Activated CD8-positive, alpha-beta memory T cell treated with anti-CD3 and anti-CD28 coated beads for 24 hours (primary cell): ENCODE measurements around the gene ABCA8.

ENCODE experiments used
- DNase-seq: peaks from one replicate; pipeline ENCODE4 v3.0.0-alpha.2; 2020

ABCA8 gene

GRCh38 chr17:68868708-68869107, 86.5 kb downstream of the ABCA8 start:
- DNase-seq: no peak

- DNase-seq: no peak
Observed at GRCh38 chr17:68867759-68868516, 87.3 kb downstream of the ABCA8 start.

- no peak for DNase-seq
Observed at GRCh38 chr17:68865584-68865983, 89.6 kb downstream of the ABCA8 start.

GRCh38 chr17:68863091-68863652, 92.0 kb downstream of the ABCA8 start:
- no peak for DNase-seq

GRCh38 chr17:68861602-68862001, 93.6 kb downstream of the ABCA8 start:
- no peak for DNase-seq

- no peak for DNase-seq
Observed at GRCh38 chr17:68860941-68861340, 94.3 kb downstream of the ABCA8 start.

GRCh38 chr17:68854452-68854851, 100.7 kb downstream of the ABCA8 start:
- DNase-seq: no peak

GRCh38 chr17:68853439-68853838, 101.8 kb downstream of the ABCA8 start:
- DNase-seq: no peak

- no peak for DNase-seq
Observed at GRCh38 chr17:68853036-68853435, 102.2 kb downstream of the ABCA8 start.

- DNase-seq: no peak
Observed at GRCh38 chr17:68851890-68852289, 103.3 kb downstream of the ABCA8 start.

GRCh38 chr17:68850749-68851510, 104.3 kb downstream of the ABCA8 start:
- DNase-seq: no peak

GRCh38 chr17:68849673-68850610, 105.2 kb downstream of the ABCA8 start:
- no peak for DNase-seq

- no peak for DNase-seq
Observed at GRCh38 chr17:68847711-68848110, 107.5 kb downstream of the ABCA8 start.

- DNase-seq: no peak
Observed at GRCh38 chr17:68843522-68843921, 111.7 kb downstream of the ABCA8 start.

GRCh38 chr17:68840073-68840472, 115.1 kb downstream of the ABCA8 start:
- DNase-seq: no peak

- no peak for DNase-seq
Observed at GRCh38 chr17:68835071-68835470, 120.1 kb downstream of the ABCA8 start.

- DNase-seq: no peak
Observed at GRCh38 chr17:68834328-68834836, 120.8 kb downstream of the ABCA8 start.

GRCh38 chr17:68832109-68832802, 122.9 kb downstream of the ABCA8 start:
- no peak for DNase-seq

- DNase-seq: no peak
Observed at GRCh38 chr17:68831170-68831569, 124.0 kb downstream of the ABCA8 start.

GRCh38 chr17:68830313-68830712, 124.9 kb downstream of the ABCA8 start:
- no peak for DNase-seq

- DNase-seq: no peak
Observed at GRCh38 chr17:68829211-68829610, 126.0 kb downstream of the ABCA8 start.

- no peak for DNase-seq
Observed at GRCh38 chr17:68824707-68825106, 130.5 kb downstream of the ABCA8 start.
